HepG2 (cell line): ENCODE data around the gene CCDC91.

ENCODE experiments used
- FOXM1 ChIP-seq: sonication (generic); formaldehyde crosslinking; IDR thresholded peaks from 2 replicates; pipeline ENCODE4 v1.5.0; 2020; ENCODE audit warnings: missing genetic modification reagents
- TMF1 ChIP-seq: sonication (generic); formaldehyde crosslinking; IDR thresholded peaks from 2 replicates; pipeline ENCODE4 v1.8.1; 2022; ENCODE audit warnings: low read depth, missing genetic modification reagents

DNA sequence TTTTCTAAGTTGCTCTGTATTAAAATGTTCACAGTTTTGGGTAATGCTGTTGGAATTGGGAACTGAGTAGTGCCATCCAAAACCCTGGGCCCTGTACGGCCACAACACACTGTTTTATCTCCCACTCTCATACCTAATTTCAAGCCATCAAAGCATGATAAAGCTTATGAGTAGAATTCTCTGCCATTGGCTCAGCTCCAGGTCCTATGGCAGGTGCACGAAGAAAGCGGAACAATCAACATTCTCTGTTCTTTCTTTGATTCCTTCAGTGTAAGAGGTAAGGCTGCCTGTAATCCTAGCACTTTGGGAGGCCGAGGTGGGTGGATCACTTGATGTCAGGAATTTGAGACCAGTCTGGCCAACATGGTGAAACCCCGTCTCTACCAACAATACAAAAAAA lies 394.9 kb downstream of the CCDC91 start:
- no peak for TF ChIP-seq FOXM1
- TF ChIP-seq TMF1, result no peak
